ENCODE measurements around the gene OR2AK2. TPM values are rescaled to one million over a fixed set of nuclear protein-coding genes. Genes with fewer than 3 reads are reported as not detected.
A peak's percentile ranks its signal among the peaks of the same experiment; 100 is the strongest.
"Not testable (repeated sequence)": the region's sequence is repeated elsewhere in the genome, so short reads cannot be mapped to it uniquely, and the experiment has no call there.

Gene OR2AK2
- total RNA-seq, 1 donor from 2014 or later: not detected

- Histone ChIP-seq H3K9me3 (replicated peaks) (peaks cover 15% of the 10 kb centered on the region), H3K27ac (replicated peaks) (no peak overlapping the region), H3K36me3 (no peaks in the 10 kb centered on the region), H3K4me1 (no peaks in the 10 kb centered on the region), H3K4me3 (no peak overlapping the region), H3K27me3 (ENCODE audit: low read depth) (peaks cover 19% of the 10 kb centered on the region)
- TF ChIP-seq, protein P1, sequence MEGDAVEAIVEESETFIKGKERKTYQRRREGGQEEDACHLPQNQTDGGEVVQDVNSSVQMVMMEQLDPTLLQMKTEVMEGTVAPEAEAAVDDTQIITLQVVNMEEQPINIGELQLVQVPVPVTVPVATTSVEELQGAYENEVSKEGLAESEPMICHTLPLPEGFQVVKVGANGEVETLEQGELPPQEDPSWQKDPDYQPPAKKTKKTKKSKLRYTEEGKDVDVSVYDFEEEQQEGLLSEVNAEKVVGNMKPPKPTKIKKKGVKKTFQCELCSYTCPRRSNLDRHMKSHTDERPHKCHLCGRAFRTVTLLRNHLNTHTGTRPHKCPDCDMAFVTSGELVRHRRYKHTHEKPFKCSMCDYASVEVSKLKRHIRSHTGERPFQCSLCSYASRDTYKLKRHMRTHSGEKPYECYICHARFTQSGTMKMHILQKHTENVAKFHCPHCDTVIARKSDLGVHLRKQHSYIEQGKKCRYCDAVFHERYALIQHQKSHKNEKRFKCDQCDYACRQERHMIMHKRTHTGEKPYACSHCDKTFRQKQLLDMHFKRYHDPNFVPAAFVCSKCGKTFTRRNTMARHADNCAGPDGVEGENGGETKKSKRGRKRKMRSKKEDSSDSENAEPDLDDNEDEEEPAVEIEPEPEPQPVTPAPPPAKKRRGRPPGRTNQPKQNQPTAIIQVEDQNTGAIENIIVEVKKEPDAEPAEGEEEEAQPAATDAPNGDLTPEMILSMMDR (IDR thresholded peaks at IDR 0.05; ENCODE audit: borderline replicate concordance): no peak
- DNase-seq: no peak
- intact Hi-C loops (cut with micrococcal nuclease): no loop called here
These were observed 29.3 kb upstream of the OR2AK2 start for GRCh38 chr1:247935781-247936180.

- H3K27ac ChIP-seq (replicated peaks): no peak overlapping the region
- H3K36me3 ChIP-seq: no peaks in the 10 kb centered on the region
- no peak overlapping the region for H3K4me3 ChIP-seq
- H3K4me1 ChIP-seq: no peaks in the 10 kb centered on the region
- H3K9me3 ChIP-seq (replicated peaks): peaks cover 15% of the 10 kb centered on the region
- intact Hi-C loops (cut with micrococcal nuclease): no loop called here
- TF ChIP-seq, protein P1 (IDR thresholded peaks at IDR 0.05; ENCODE audit: borderline replicate concordance): no peak
- no peak for DNase-seq
- peaks cover 19% of the 10 kb centered on the region for H3K27me3 ChIP-seq (ENCODE audit: low read depth)
These were observed 28.6 kb upstream of the OR2AK2 start for GRCh38 chr1:247936415-247936814.

- TF ChIP-seq, protein P1 (IDR thresholded peaks at IDR 0.05; ENCODE audit: borderline replicate concordance): peak; percentile 40
- intact Hi-C loops (cut with micrococcal nuclease); H3K4me1 ChIP-seq; H3K36me3 ChIP-seq; H3K27ac ChIP-seq (replicated peaks): not testable (repeated sequence)
- H3K27me3 ChIP-seq (ENCODE audit: low read depth): peaks cover 19% of the 10 kb centered on the region
- DNase-seq: peak; percentile 49
- peaks cover 15% of the 10 kb centered on the region for H3K9me3 ChIP-seq (replicated peaks)
- peak overlapping the region; percentile 25 for H3K4me3 ChIP-seq
These were observed 27.9 kb upstream of the OR2AK2 start for GRCh38 chr1:247936965-247937734.

- H3K27me3 ChIP-seq (ENCODE audit: low read depth): peaks cover 5% of the 10 kb centered on the region
- peaks cover 17% of the 10 kb centered on the region for H3K9me3 ChIP-seq (replicated peaks)
- intact Hi-C loops (cut with micrococcal nuclease): no loop called here
- H3K4me1 ChIP-seq: no peaks in the 10 kb centered on the region
- H3K4me3 ChIP-seq: no peak overlapping the region
- no peak for DNase-seq
- TF ChIP-seq, protein P1 (IDR thresholded peaks at IDR 0.05; ENCODE audit: borderline replicate concordance): no peak
- H3K36me3 ChIP-seq: no peaks in the 10 kb centered on the region
- H3K27ac ChIP-seq (replicated peaks): no peak overlapping the region
These were observed 22.4 kb upstream of the OR2AK2 start for GRCh38 chr1:247942624-247943023.

DNA sequence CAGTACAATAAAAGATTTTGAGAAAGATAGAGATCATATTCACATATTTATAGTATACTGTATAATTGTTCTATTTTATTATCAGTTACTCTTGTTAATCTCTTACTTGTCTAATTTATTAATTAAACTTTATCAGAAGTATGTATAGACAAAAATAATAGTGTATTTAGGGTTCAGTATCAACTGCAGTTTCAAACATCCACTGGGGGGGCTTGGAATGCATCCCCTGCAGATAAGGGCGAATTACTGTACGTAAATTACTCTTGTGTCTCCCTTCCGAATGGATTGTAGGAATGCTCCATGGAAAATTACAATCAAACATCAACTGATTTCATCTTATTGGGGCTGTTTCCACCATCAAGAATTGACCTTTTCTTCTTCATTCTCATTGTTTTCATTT, 16.5 kb upstream of the OR2AK2 start, which contains the start of gene OR2L8:
Gene OR2L8 (plus strand): TSS at position 301 of the 400 bp plus-strand sequence. CDS start 0 bp downstream, at position 301.
- intact Hi-C loops (cut with micrococcal nuclease): no loop called here
- TF ChIP-seq, protein P1 (IDR thresholded peaks at IDR 0.05; ENCODE audit: borderline replicate concordance): no peak
- no peak for DNase-seq
- Histone ChIP-seq H3K27ac (replicated peaks) (no peak within 1 kb of the TSS), H3K4me3 (no peak within 1 kb of the TSS), H3K27me3 (ENCODE audit: low read depth) (no peaks in the 10 kb centered on the region), H3K36me3 (no peaks in the 10 kb centered on the region), H3K4me1 (no peaks in the 10 kb centered on the region), H3K9me3 (replicated peaks) (peaks cover 31% of the 10 kb centered on the region)
